Esophagus (tissue), 2 donors: ENCODE measurements around the gene ADGRF4. TPM values are rescaled to one million over a fixed set of nuclear protein-coding genes. Genes with fewer than 3 reads are reported as not detected.
"Not testable (repeated sequence)": the region's sequence is repeated elsewhere in the genome, so short reads cannot be mapped to it uniquely, and the experiment has no call there.

Source experiments
- H3K27ac ChIP-seq, 2 donors: one replicate each; pipeline ENCODE4 v1.5.1; 2013; ENCODE audit warnings: low read depth in 2 of 2, mild to moderate bottlenecking in 2 of 2, inconsistent platforms in 1 of 2, low read length in 1 of 2, moderate library complexity in 1 of 2
- H3K27me3 ChIP-seq, 2 donors: one replicate each; pipeline ENCODE4 v1.6.1; 2013; ENCODE audit warnings: low read length in 2 of 2, control low read depth in 1 of 2, mild to moderate bottlenecking in 1 of 2; ENCODE audit not compliant: insufficient read depth in 2 of 2, control insufficient read depth in 1 of 2
- H3K36me3 ChIP-seq, 2 donors: one replicate each; pipeline ENCODE4 v1.6.1; 2013; ENCODE audit warnings: low read length in 1 of 2; ENCODE audit not compliant: control insufficient read depth in 2 of 2, insufficient read depth in 2 of 2
- H3K4me1 ChIP-seq, 2 donors: one replicate each; pipeline ENCODE4 v1.6.1; 2013; ENCODE audit warnings: low read length in 1 of 2; ENCODE audit not compliant: control insufficient read depth in 2 of 2, insufficient read depth in 2 of 2
- H3K4me3 ChIP-seq, 2 donors: one replicate each; pipeline ENCODE4 v1.5.1; 2013; ENCODE audit warnings: low read length in 2 of 2, mild to moderate bottlenecking in 2 of 2, low read depth in 1 of 2, moderate library complexity in 1 of 2
- H3K9me3 ChIP-seq, 2 donors: one replicate each; pipeline ENCODE4 v1.6.1; 2013; ENCODE audit warnings: mild to moderate bottlenecking in 2 of 2, low read depth in 1 of 2, low read length in 1 of 2, moderate library complexity in 1 of 2; ENCODE audit not compliant: control insufficient read depth in 2 of 2, insufficient read depth in 1 of 2
- WGBS, 2 donors: extraction: QIAGEN DNeasy Blood & Tissue Kit; methylation state at CpG; one replicate each; pipeline ENCODE4 v1.1.7; 2013; 5-methylcytosine and 5-hydroxymethylcytosine counted together
- polyA plus RNA-seq, 2 donors: library from polyadenylated mRNA; stranded (reverse); fragments of 200-250 nt; gene quantifications; one replicate each; pipeline ENCODE4 v1.2.3, GENCODE V29; 2013
- donor health status: healthy with polysubstance abuse.
- donor health status: Bipolar disorder and iron deficiency.

Gene ADGRF4
- polyA plus RNA-seq, 2 donors: 8.2 to 17.0 TPM

DNA sequence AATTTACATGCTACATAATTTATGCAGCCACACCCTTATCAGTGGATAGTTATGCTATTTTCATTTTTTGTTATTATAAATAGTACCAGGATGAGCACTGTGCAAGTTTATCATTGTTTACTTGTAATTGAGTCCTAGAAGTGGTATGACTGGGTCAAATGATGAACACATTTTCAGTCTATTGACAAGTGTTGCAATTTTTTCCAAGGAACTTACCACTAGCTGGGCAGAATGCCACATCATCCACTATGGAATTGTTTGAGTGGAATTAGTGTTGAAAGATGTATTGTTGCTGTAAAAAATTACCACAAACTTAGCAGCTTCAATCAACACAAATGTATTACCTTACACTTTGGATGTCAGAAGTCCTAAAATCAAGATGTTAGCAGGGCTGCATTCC is 45.4 kb downstream of the ADGRF4 start:
- Histone ChIP-seq H3K27me3 (no peaks in the 10 kb centered on the region), H3K27ac (no peak overlapping the region), H3K4me1 (no peaks in the 10 kb centered on the region), H3K4me3 (no peak overlapping the region), H3K36me3 (no peaks in the 10 kb centered on the region), H3K9me3 (no peaks in the 10 kb centered on the region)

DNA sequence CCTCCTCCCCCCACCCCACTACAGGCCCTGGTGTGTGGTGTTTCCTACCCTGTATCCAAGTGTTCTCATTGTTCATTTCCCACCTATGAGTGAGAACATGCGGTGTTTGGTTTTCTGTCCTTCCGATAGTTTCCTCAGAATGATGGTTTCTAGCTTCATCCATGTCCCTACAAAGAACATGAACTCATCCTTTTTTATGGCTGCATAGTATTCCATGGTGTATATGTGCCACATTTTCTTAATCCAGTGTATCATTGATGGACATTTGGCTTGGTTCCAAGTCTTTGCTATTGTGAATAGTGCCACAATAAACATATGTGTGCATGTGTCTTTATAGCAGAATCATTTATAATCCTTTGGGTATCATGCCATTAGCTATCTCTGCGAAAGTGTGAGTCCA is 46.9 kb downstream of the ADGRF4 start:
- 96 to 97% methylated on average over 3 of the region's 3 CpGs for WGBS, 2 donors

GRCh38 chr6:47749757-47750156 is 51.4 kb downstream of the ADGRF4 start:
- H3K36me3 ChIP-seq: no peaks in the 10 kb centered on the region
- H3K9me3 ChIP-seq: no peaks in the 10 kb centered on the region
- no peaks in the 10 kb centered on the region for H3K27me3 ChIP-seq
- H3K4me3 ChIP-seq: no peak overlapping the region
- no peak overlapping the region for H3K27ac ChIP-seq
- 42 to 58% methylated on average over 1 of the region's 1 CpG for WGBS, 2 donors
- H3K4me1 ChIP-seq: no peaks in the 10 kb centered on the region

More for the DNA sequence above, 46.9 kb downstream of the ADGRF4 start:
- H3K36me3 ChIP-seq, H3K27ac ChIP-seq, H3K4me3 ChIP-seq, H3K4me1 ChIP-seq, H3K9me3 ChIP-seq, H3K27me3 ChIP-seq: not testable (repeated sequence)

DNA sequence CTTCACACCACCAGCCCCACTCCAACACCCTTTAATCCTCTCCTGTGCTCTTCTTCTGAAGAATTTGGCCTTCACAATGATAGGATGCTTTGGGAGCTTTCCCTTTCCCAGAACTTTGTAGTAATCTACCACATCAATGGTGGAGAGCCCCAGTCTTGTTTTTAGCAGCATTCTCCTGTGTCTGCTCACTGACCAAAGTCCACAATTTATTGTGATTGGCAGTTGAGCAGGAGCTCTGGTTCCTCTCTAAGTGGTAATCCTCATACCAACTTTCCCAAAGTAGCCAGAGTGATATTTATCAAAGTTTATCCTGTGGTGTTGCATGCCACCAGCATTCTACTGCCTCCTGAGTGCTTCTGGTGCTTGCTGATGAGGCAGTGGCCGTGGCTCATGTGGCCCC is 54.4 kb downstream of the ADGRF4 start:
- no peaks in the 10 kb centered on the region for H3K9me3 ChIP-seq
- H3K36me3 ChIP-seq: no peaks in the 10 kb centered on the region
- no peaks in the 10 kb centered on the region for H3K4me1 ChIP-seq
- no peak overlapping the region for H3K27ac ChIP-seq
- WGBS, 2 donors: 65 to 74% methylated on average over 1 of the region's 1 CpG
- H3K27me3 ChIP-seq: no peaks in the 10 kb centered on the region
- H3K4me3 ChIP-seq: no peak overlapping the region

- Histone ChIP-seq H3K4me3 (no peak overlapping the region), H3K36me3 (no peaks in the 10 kb centered on the region), H3K9me3 (no peaks in the 10 kb centered on the region), H3K4me1 (no peaks in the 10 kb centered on the region), H3K27ac (no peak overlapping the region), H3K27me3 (no peaks in the 10 kb centered on the region)
- 39 to 66% methylated on average over 1 of the region's 1 CpG for WGBS, 2 donors
Measured at GRCh38 chr6:47759364-47759763, 61.0 kb downstream of the ADGRF4 start.

DNA sequence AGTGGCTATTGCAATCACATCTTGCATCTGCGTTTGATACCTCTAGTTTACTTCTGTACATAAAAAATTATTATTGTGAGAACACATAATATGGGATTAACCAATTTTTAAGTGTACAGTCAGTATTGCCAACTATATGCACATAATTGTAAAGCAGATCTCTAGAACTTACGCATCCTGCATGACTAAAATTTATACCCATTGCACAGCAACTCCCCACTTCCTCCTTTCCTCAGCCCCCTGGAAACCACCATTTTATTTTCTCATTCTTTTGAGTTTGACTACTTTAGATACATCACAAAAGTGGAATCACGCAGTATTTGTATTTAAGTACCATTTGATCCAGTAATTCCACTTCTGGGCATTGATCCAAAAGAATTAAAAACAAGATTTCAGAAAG is 64.1 kb downstream of the ADGRF4 start:
- H3K4me1 ChIP-seq: no peaks in the 10 kb centered on the region
- 62 to 73% methylated on average over 3 of the region's 3 CpGs for WGBS, 2 donors
- no peak overlapping the region for H3K4me3 ChIP-seq
- H3K27ac ChIP-seq: no peak overlapping the region
- no peaks in the 10 kb centered on the region for H3K27me3 ChIP-seq
- no peaks in the 10 kb centered on the region for H3K36me3 ChIP-seq
- no peaks in the 10 kb centered on the region for H3K9me3 ChIP-seq

DNA sequence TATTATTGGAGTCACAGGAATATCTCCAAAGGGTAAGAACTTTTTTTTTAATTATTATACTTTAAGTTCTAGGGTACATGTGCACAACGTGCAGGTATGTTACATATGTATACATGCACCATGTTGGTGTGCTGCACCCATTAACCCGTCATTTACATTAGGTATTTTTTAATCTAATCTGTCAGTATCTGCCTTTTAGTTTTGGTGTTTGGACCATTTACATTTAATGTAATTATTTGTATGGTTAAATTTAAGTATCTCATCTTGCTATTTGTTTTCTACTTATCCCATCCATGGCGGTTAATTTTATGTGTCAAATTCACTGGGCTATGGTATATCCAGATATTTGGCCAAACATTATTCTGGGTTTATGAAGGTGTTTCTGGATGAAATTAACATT is 68.1 kb downstream of the ADGRF4 start:
- WGBS, 2 donors: 92% methylated on average over 3 of the region's 3 CpGs
- no peaks in the 10 kb centered on the region for H3K9me3 ChIP-seq
- no peaks in the 10 kb centered on the region for H3K36me3 ChIP-seq
- no peaks in the 10 kb centered on the region for H3K27me3 ChIP-seq
- no peaks in the 10 kb centered on the region for H3K4me1 ChIP-seq
- H3K4me3 ChIP-seq: no peak overlapping the region
- no peak overlapping the region for H3K27ac ChIP-seq

DNA sequence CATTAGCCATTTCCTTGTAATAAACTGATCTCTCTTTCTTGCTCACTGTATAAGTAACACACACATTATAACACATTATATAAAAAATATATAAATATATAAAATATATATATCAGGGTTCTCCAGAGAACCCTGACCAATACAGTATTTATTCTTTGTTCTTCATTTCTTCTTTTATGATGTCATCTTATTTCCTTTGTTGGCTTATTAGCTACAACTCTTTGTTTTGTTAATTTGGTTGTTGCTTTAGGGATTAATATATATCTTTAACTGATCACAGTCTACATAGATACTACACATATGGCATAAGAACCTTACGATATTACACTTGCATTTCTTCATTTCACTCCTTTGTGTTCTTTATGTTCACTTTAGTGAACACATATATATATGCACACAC is 68.7 kb downstream of the ADGRF4 start:
- Histone ChIP-seq H3K27ac (no peak overlapping the region), H3K4me3 (no peak overlapping the region), H3K9me3 (no peaks in the 10 kb centered on the region), H3K27me3 (no peaks in the 10 kb centered on the region), H3K36me3 (no peaks in the 10 kb centered on the region), H3K4me1 (no peaks in the 10 kb centered on the region)
- WGBS, 2 donors: 0 to 41% methylated on average over 1 of the region's 1 CpG

GRCh38 chr6:47769982-47770381 is 71.6 kb downstream of the ADGRF4 start:
- Histone ChIP-seq H3K4me1 (no peaks in the 10 kb centered on the region), H3K4me3 (no peak overlapping the region), H3K27ac (no peak overlapping the region), H3K36me3 (no peaks in the 10 kb centered on the region), H3K27me3 (no peaks in the 10 kb centered on the region), H3K9me3 (no peaks in the 10 kb centered on the region)
